ENCODE data around the gene CIDEA.
"Not testable (repeated sequence)": the region's sequence is repeated elsewhere in the genome, so short reads cannot be mapped to it uniquely, and the experiment has no call there.

Gene CIDEA

GRCh38 chr18:12238826-12239225 lies 15.3 kb upstream of the CIDEA start:
- no peak for DNase-seq (ENCODE audit: low read depth in 1 of 2, low spot score in 1 of 2)

- DNase-seq (ENCODE audit: low read depth in 1 of 2, low spot score in 1 of 2), result no peak
Measured at GRCh38 chr18:12239431-12239830, 14.7 kb upstream of the CIDEA start.

- DNase-seq (ENCODE audit: low read depth in 1 of 2, low spot score in 1 of 2), result no peak
Measured at GRCh38 chr18:12242658-12243260, 11.4 kb upstream of the CIDEA start.

GRCh38 chr18:12243272-12243671 lies 10.9 kb upstream of the CIDEA start:
- DNase-seq (ENCODE audit: low read depth in 1 of 2, low spot score in 1 of 2), result not testable (repeated sequence)

- no peak for DNase-seq (ENCODE audit: low read depth in 1 of 2, low spot score in 1 of 2)
Measured at GRCh38 chr18:12245793-12246135, 8.4 kb upstream of the CIDEA start.

- no peak for DNase-seq (ENCODE audit: low read depth in 1 of 2, low spot score in 1 of 2)
Measured at GRCh38 chr18:12246849-12247808, 7.0 kb upstream of the CIDEA start.

GRCh38 chr18:12247946-12248345 lies 6.2 kb upstream of the CIDEA start:
- DNase-seq (ENCODE audit: low read depth in 1 of 2, low spot score in 1 of 2), result no peak

- no peak for DNase-seq (ENCODE audit: low read depth in 1 of 2, low spot score in 1 of 2)
Measured at GRCh38 chr18:12248926-12249720, 5.0 kb upstream of the CIDEA start.

- no peak for DNase-seq (ENCODE audit: low read depth in 1 of 2, low spot score in 1 of 2)
Measured at GRCh38 chr18:12251311-12251710, 2.9 kb upstream of the CIDEA start.

- no peak for DNase-seq (ENCODE audit: low read depth in 1 of 2, low spot score in 1 of 2)
Measured at GRCh38 chr18:12252061-12252460, 2.1 kb upstream of the CIDEA start.

GRCh38 chr18:12253027-12253426 lies 1.1 kb upstream of the CIDEA start:
- DNase-seq (ENCODE audit: low read depth in 1 of 2, low spot score in 1 of 2), result no peak

GRCh38 chr18:12253663-12254135 lies 462 bp upstream of the CIDEA start:
- no peak for DNase-seq (ENCODE audit: low read depth in 1 of 2, low spot score in 1 of 2)

- no peak for DNase-seq (ENCODE audit: low read depth in 1 of 2, low spot score in 1 of 2)
Measured at GRCh38 chr18:12254820-12255511, 805 bp downstream of the CIDEA start.

- no peak for DNase-seq (ENCODE audit: low read depth in 1 of 2, low spot score in 1 of 2)
Measured at GRCh38 chr18:12255626-12256026, 1.5 kb downstream of the CIDEA start.

- DNase-seq (ENCODE audit: low read depth in 1 of 2, low spot score in 1 of 2), result no peak
Measured at GRCh38 chr18:12256951-12257350, 2.8 kb downstream of the CIDEA start.

- no peak for DNase-seq (ENCODE audit: low read depth in 1 of 2, low spot score in 1 of 2)
Measured at GRCh38 chr18:12257996-12258718, 4.0 kb downstream of the CIDEA start.

GRCh38 chr18:12258719-12259705 lies 4.9 kb downstream of the CIDEA start:
- DNase-seq (ENCODE audit: low read depth in 1 of 2, low spot score in 1 of 2), result no peak

GRCh38 chr18:12262748-12263147 lies 8.6 kb downstream of the CIDEA start:
- DNase-seq (ENCODE audit: low read depth in 1 of 2, low spot score in 1 of 2), result no peak

- DNase-seq (ENCODE audit: low read depth in 1 of 2, low spot score in 1 of 2), result no peak
Measured at GRCh38 chr18:12264864-12265263, 10.7 kb downstream of the CIDEA start.
